SK-N-SH treated with all-trans-retinoic acid at 6 μM for 48 hours (cell line): Measurements from ENCODE around the gene ASB4.
"Not testable (repeated sequence)": the region's sequence is repeated elsewhere in the genome, so short reads cannot be mapped to it uniquely, and the experiment has no call there.

Source experiments
- ATAC-seq: fragments of 200-7000 bp; cut with Tn5 transposase; 3 replicates; pipeline ENCODE4 v1.9.1; 2020; ENCODE audit warnings: mild to moderate bottlenecking, moderate library complexity
- ARNTL ChIP-seq: fragments of 450-650 bp; formaldehyde crosslinking; IDR thresholded peaks from 2 replicates; pipeline ENCODE4 v1.5.0; 2020; ENCODE audit warnings: low read depth, mild to moderate bottlenecking, moderate library complexity, borderline replicate concordance
- BACH2 ChIP-seq: fragments of 250-450 bp; sonication (Bioruptor Pico); IDR thresholded peaks from 2 replicates; pipeline ENCODE4 v1.9.0; 2021; ENCODE audit warnings: mild to moderate bottlenecking, borderline replicate concordance
- CSDC2 ChIP-seq: fragments of 250-450 bp; sonication (Bioruptor Pico); IDR thresholded peaks from 2 replicates; pipeline ENCODE4 v1.5.0; 2020; ENCODE audit warnings: mild to moderate bottlenecking, moderate library complexity
- CSRNP3 ChIP-seq: fragments of 250-450 bp; sonication (Bioruptor Pico); IDR thresholded peaks from 2 replicates; pipeline ENCODE4 v1.5.1; 2021; ENCODE audit warnings: mild to moderate bottlenecking, moderate library complexity
- ESRRG ChIP-seq: fragments of 250-450 bp; sonication (Bioruptor Pico); IDR thresholded peaks from 2 replicates; pipeline ENCODE4 v1.6.1; 2021; ENCODE audit warnings: mild to moderate bottlenecking
- GLIS3 ChIP-seq: fragments of 250-450 bp; sonication (Bioruptor Pico); IDR thresholded peaks from 2 replicates; pipeline ENCODE4 v1.5.0; 2020; ENCODE audit warnings: mild to moderate bottlenecking, moderate library complexity
- ISL1 ChIP-seq: fragments of 250-450 bp; sonication (Bioruptor Pico); IDR thresholded peaks from 2 replicates; pipeline ENCODE4 v2.1.2; 2022; ENCODE audit warnings: mild to moderate bottlenecking, moderate library complexity
- OSR1 ChIP-seq: fragments of 250-450 bp; sonication (Bioruptor Pico); IDR thresholded peaks from 2 replicates; pipeline ENCODE4 v1.8.0; 2022; ENCODE audit warnings: moderate library complexity, mild to moderate bottlenecking, inconsistent platforms
- PPARA ChIP-seq: fragments of 250-450 bp; sonication (Bioruptor Pico); IDR thresholded peaks from 2 replicates; pipeline ENCODE4 v1.5.0; 2020; ENCODE audit warnings: mild to moderate bottlenecking, borderline replicate concordance
- RARB ChIP-seq: fragments of 250-450 bp; sonication (Bioruptor Pico); IDR thresholded peaks from 2 replicates; pipeline ENCODE4 v1.8.0; 2021; ENCODE audit warnings: mild to moderate bottlenecking, moderate library complexity
- SNAI2 ChIP-seq: fragments of 250-450 bp; sonication (Bioruptor Pico); IDR thresholded peaks from 2 replicates; pipeline ENCODE4 v1.5.0; 2020; ENCODE audit warnings: mild to moderate bottlenecking, moderate library complexity
- TCF4 ChIP-seq: fragments of 250-450 bp; sonication (Bioruptor Pico); IDR thresholded peaks from 2 replicates; pipeline ENCODE4 v1.8.0; 2021; ENCODE audit warnings: mild to moderate bottlenecking, moderate library complexity, borderline replicate concordance
- TOX ChIP-seq: fragments of 250-450 bp; sonication (Bioruptor Pico); IDR thresholded peaks from 2 replicates; pipeline ENCODE4 v1.8.0; 2021; ENCODE audit warnings: mild to moderate bottlenecking, moderate library complexity, borderline replicate concordance
- ZFP3 ChIP-seq: fragments of 250-450 bp; sonication (Bioruptor Pico); IDR thresholded peaks from 2 replicates; pipeline ENCODE4 v1.5.0; 2020; ENCODE audit warnings: mild to moderate bottlenecking, moderate library complexity
- ZNF565 ChIP-seq: fragments of 450-650 bp; formaldehyde crosslinking; conservative IDR thresholded peaks from 2 replicates; pipeline ENCODE4 v1.5.0; 2020; ENCODE audit warnings: low read depth, mild to moderate bottlenecking, moderate library complexity
- TF ChIP-seq, protein P1 (sequence below): fragments of 250-450 bp; sonication (Bioruptor Pico); IDR thresholded peaks from 2 replicates; pipeline ENCODE4 v1.5.1; 2020; ENCODE audit warnings: low read depth, mild to moderate bottlenecking, moderate library complexity
- TF ChIP-seq, protein P2 (sequence below): fragments of 250-450 bp; sonication (Bioruptor Pico); IDR thresholded peaks from 2 replicates; pipeline ENCODE4 v1.8.0; 2021; ENCODE audit warnings: low read depth, mild to moderate bottlenecking, moderate library complexity, borderline replicate concordance
- TF ChIP-seq, protein P3 (sequence below): fragments of 250-450 bp; sonication (Bioruptor Pico); IDR thresholded peaks from 2 replicates; pipeline ENCODE4 v1.5.0; 2020; ENCODE audit warnings: mild to moderate bottlenecking, moderate library complexity
- TF ChIP-seq, protein P4 (sequence below): fragments of 250-450 bp; sonication (Bioruptor Pico); IDR thresholded peaks from 2 replicates; pipeline ENCODE4 v1.8.0; 2020; ENCODE audit warnings: mild to moderate bottlenecking, moderate library complexity, borderline replicate concordance

Gene ASB4

GRCh38 chr7:95502403-95502802 is 16.7 kb downstream of the ASB4 start:
- TF ChIP-seq, protein P1, sequence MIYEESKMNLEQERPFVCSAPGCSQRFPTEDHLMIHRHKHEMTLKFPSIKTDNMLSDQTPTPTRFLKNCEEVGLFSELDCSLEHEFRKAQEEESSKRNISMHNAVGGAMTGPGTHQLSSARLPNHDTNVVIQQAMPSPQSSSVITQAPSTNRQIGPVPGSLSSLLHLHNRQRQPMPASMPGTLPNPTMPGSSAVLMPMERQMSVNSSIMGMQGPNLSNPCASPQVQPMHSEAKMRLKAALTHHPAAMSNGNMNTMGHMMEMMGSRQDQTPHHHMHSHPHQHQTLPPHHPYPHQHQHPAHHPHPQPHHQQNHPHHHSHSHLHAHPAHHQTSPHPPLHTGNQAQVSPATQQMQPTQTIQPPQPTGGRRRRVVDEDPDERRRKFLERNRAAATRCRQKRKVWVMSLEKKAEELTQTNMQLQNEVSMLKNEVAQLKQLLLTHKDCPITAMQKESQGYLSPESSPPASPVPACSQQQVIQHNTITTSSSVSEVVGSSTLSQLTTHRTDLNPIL (CRISPR knock-in tag): no peak
- TF ChIP-seq RARB (CRISPR knock-in tag) (no peak), CSRNP3 (CRISPR knock-in tag) (no peak), BACH2 (CRISPR knock-in tag) (no peak), GLIS3 (CRISPR knock-in tag) (no peak), TOX (CRISPR knock-in tag) (no peak), CSDC2 (CRISPR knock-in tag) (no peak), PPARA (CRISPR knock-in tag) (no peak), ESRRG (CRISPR knock-in tag) (no peak), OSR1 (CRISPR knock-in tag) (no peak), ARNTL (CRISPR knock-in tag) (no peak)
- TF ChIP-seq, all 23 proteins: peak for 0
- no peak for ATAC-seq

DNA sequence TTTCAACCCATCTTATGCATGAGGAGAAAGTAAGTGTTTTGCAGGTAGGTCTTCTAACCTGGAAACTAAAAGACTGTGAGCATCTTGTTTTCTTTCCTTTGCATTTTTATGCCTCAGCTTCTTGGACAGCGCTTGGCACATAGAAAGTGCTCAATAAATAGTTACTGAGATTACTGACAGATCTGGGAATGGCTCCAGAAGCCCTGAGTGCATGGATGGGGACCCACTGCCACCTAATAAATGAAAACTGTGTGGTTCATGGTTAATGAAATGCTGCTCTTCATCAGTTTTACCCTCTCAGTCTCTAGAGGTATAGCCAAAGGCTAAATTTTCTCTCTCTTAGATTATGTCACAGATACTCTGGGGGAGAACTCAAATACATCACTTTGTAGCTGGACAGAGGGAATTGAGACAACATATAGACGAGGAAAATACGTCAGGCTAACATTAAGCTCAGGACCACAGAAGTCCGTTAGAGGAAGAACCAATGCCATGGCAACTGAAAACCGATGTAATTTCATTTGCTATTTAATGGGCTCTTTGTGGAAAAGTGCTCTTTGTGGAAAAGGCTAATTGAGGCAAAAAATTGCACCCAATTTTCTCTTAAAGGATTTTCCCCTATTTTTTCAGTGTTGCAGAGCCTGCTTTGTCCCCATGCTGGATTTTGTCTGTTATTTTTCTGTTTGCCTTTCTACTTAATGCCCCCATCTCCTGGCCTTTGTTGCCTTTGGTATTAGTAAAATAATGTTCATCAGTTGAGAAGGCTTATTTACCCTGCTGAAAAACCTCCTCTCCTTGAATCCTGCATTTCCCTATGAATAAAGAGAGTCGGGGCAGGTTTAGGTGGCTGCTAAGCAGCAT is 17.8 kb downstream of the ASB4 start:
- no peak for ATAC-seq
- TF ChIP-seq, protein P2, sequence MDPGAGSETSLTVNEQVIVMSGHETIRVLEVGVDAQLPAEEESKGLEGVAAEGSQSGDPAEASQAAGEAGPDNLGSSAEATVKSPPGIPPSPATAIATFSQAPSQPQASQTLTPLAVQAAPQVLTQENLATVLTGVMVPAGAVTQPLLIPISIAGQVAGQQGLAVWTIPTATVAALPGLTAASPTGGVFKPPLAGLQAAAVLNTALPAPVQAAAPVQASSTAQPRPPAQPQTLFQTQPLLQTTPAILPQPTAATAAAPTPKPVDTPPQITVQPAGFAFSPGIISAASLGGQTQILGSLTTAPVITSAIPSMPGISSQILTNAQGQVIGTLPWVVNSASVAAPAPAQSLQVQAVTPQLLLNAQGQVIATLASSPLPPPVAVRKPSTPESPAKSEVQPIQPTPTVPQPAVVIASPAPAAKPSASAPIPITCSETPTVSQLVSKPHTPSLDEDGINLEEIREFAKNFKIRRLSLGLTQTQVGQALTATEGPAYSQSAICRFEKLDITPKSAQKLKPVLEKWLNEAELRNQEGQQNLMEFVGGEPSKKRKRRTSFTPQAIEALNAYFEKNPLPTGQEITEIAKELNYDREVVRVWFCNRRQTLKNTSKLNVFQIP (CRISPR knock-in tag): no peak
- TF ChIP-seq, protein P3, sequence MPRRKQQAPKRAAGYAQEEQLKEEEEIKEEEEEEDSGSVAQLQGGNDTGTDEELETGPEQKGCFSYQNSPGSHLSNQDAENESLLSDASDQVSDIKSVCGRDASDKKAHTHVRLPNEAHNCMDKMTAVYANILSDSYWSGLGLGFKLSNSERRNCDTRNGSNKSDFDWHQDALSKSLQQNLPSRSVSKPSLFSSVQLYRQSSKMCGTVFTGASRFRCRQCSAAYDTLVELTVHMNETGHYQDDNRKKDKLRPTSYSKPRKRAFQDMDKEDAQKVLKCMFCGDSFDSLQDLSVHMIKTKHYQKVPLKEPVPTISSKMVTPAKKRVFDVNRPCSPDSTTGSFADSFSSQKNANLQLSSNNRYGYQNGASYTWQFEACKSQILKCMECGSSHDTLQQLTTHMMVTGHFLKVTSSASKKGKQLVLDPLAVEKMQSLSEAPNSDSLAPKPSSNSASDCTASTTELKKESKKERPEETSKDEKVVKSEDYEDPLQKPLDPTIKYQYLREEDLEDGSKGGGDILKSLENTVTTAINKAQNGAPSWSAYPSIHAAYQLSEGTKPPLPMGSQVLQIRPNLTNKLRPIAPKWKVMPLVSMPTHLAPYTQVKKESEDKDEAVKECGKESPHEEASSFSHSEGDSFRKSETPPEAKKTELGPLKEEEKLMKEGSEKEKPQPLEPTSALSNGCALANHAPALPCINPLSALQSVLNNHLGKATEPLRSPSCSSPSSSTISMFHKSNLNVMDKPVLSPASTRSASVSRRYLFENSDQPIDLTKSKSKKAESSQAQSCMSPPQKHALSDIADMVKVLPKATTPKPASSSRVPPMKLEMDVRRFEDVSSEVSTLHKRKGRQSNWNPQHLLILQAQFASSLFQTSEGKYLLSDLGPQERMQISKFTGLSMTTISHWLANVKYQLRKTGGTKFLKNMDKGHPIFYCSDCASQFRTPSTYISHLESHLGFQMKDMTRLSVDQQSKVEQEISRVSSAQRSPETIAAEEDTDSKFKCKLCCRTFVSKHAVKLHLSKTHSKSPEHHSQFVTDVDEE: no peak
- no peak for TF ChIP-seq RARB (CRISPR knock-in tag)
- TF ChIP-seq, protein P4, sequence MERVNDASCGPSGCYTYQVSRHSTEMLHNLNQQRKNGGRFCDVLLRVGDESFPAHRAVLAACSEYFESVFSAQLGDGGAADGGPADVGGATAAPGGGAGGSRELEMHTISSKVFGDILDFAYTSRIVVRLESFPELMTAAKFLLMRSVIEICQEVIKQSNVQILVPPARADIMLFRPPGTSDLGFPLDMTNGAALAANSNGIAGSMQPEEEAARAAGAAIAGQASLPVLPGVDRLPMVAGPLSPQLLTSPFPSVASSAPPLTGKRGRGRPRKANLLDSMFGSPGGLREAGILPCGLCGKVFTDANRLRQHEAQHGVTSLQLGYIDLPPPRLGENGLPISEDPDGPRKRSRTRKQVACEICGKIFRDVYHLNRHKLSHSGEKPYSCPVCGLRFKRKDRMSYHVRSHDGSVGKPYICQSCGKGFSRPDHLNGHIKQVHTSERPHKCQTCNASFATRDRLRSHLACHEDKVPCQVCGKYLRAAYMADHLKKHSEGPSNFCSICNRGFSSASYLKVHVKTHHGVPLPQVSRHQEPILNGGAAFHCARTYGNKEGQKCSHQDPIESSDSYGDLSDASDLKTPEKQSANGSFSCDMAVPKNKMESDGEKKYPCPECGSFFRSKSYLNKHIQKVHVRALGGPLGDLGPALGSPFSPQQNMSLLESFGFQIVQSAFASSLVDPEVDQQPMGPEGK (CRISPR knock-in tag): no peak
- no peak for TF ChIP-seq GLIS3 (CRISPR knock-in tag)
- no peak for TF ChIP-seq TCF4
- TF ChIP-seq SNAI2 (CRISPR knock-in tag): no peak
- TF ChIP-seq ZNF565 (CRISPR knock-in tag): no peak
- TF ChIP-seq BACH2 (CRISPR knock-in tag): no peak
- no peak for TF ChIP-seq ZFP3 (CRISPR knock-in tag)
- no peak for TF ChIP-seq ISL1 (CRISPR knock-in tag)
- TF ChIP-seq OSR1 (CRISPR knock-in tag): no peak
- TF ChIP-seq, protein P1 (CRISPR knock-in tag): no peak
- TF ChIP-seq PPARA (CRISPR knock-in tag): no peak
- TF ChIP-seq CSDC2 (CRISPR knock-in tag): no peak
- TF ChIP-seq ESRRG (CRISPR knock-in tag): no peak
- no peak for TF ChIP-seq TOX (CRISPR knock-in tag)

DNA sequence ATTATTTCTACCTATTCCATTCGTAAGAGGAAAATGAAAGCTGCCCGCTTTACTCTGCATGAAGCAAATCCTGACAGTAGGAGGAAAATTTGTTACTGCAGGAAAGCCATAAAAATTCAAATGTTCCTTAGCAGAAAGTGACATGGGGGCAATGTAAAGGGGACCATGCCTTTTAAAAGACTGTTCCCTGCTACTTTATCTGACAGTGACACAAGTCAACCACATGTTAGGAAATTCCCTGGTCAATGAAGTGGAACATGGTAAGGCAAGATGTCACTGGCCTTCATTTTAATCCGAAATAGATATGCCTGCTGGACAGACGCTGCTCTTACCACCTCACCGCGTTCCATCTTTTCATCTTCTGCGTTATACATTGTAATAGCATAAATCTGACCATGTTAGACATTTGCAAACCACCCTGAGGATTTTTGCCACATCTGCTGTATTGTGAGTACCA is 18.4 kb downstream of the ASB4 start:
- ATAC-seq: not testable (repeated sequence)
